ENCODE data around the gene RPL34. TPM values are rescaled to one million over a fixed set of nuclear protein-coding genes. Genes with fewer than 3 reads are reported as not detected.

The RPL34 gene
- polyA plus RNA-seq, 3 donors, result 1,845 to 2,195 (median 2,002) TPM

- no peak for DNase-seq (ENCODE audit: extremely low read depth in 1 of 11, low read depth in 9 of 11, low spot score in 4 of 11)
These were observed 13.1 kb upstream of the RPL34 start for GRCh38 chr4:108607079-108607815.

- DNase-seq (ENCODE audit: extremely low read depth in 1 of 11, low read depth in 9 of 11, low spot score in 4 of 11), result peak in 8 of 11 donors; percentile 7 to 45 (median 26)
These were observed 9.0 kb upstream of the RPL34 start for GRCh38 chr4:108611365-108611764.

GRCh38 chr4:108612365-108612764, 8.0 kb upstream of the RPL34 start:
- no peak for DNase-seq (ENCODE audit: extremely low read depth in 1 of 11, low read depth in 9 of 11, low spot score in 4 of 11)

- DNase-seq (ENCODE audit: extremely low read depth in 1 of 11, low read depth in 9 of 11, low spot score in 4 of 11), result no peak
These were observed 840 bp upstream of the RPL34 start for GRCh38 chr4:108619372-108620100.

GRCh38 chr4:108620933-108621905, 843 bp downstream of the RPL34 start:
- peak in 1 of 11 donors; percentile 12 for DNase-seq (ENCODE audit: extremely low read depth in 1 of 11, low read depth in 9 of 11, low spot score in 4 of 11)

- no peak for DNase-seq (ENCODE audit: extremely low read depth in 1 of 11, low read depth in 9 of 11, low spot score in 4 of 11)
These were observed 1.6 kb downstream of the RPL34 start for GRCh38 chr4:108622022-108622421.

GRCh38 chr4:108622828-108623227, 2.5 kb downstream of the RPL34 start:
- DNase-seq (ENCODE audit: extremely low read depth in 1 of 11, low read depth in 9 of 11, low spot score in 4 of 11), result no peak

- no peak for DNase-seq (ENCODE audit: extremely low read depth in 1 of 11, low read depth in 9 of 11, low spot score in 4 of 11)
These were observed 4.1 kb downstream of the RPL34 start for GRCh38 chr4:108624263-108625056.

GRCh38 chr4:108626056-108626455, 5.7 kb downstream of the RPL34 start:
- DNase-seq (ENCODE audit: extremely low read depth in 1 of 11, low read depth in 9 of 11, low spot score in 4 of 11), result no peak

- no peak for DNase-seq (ENCODE audit: extremely low read depth in 1 of 11, low read depth in 9 of 11, low spot score in 4 of 11)
These were observed 8.0 kb downstream of the RPL34 start for GRCh38 chr4:108628411-108628810.

- no peak for DNase-seq (ENCODE audit: extremely low read depth in 1 of 11, low read depth in 9 of 11, low spot score in 4 of 11)
These were observed 14.8 kb downstream of the RPL34 start for GRCh38 chr4:108635070-108635655.

GRCh38 chr4:108636246-108636645, 15.9 kb downstream of the RPL34 start:
- DNase-seq (ENCODE audit: extremely low read depth in 1 of 11, low read depth in 9 of 11, low spot score in 4 of 11), result no peak

- DNase-seq (ENCODE audit: extremely low read depth in 1 of 11, low read depth in 9 of 11, low spot score in 4 of 11), result no peak
These were observed 17.5 kb downstream of the RPL34 start for GRCh38 chr4:108637856-108638255.

GRCh38 chr4:108644237-108644636, 23.9 kb downstream of the RPL34 start:
- DNase-seq (ENCODE audit: extremely low read depth in 1 of 11, low read depth in 9 of 11, low spot score in 4 of 11), result no peak

GRCh38 chr4:108646706-108647105, 26.3 kb downstream of the RPL34 start:
- DNase-seq (ENCODE audit: extremely low read depth in 1 of 11, low read depth in 9 of 11, low spot score in 4 of 11), result no peak

- DNase-seq (ENCODE audit: extremely low read depth in 1 of 11, low read depth in 9 of 11, low spot score in 4 of 11), result no peak
These were observed 29.5 kb downstream of the RPL34 start for GRCh38 chr4:108649863-108650211.

GRCh38 chr4:108650212-108651013, 30.0 kb downstream of the RPL34 start, which contains the start of gene OSTC:
OSTC (plus strand) TSS chr4:108650599; CDS start chr4:108650656, 57 bp downstream.
- peak; percentile 89 to 96 (median 93) for DNase-seq (ENCODE audit: extremely low read depth in 1 of 11, low read depth in 9 of 11, low spot score in 4 of 11)
